Choroid plexus epithelial cell (primary cell): Measurements from ENCODE around the gene SLC25A45.

Experiments used
- DNase-seq: peaks from one replicate; pipeline ENCODE4 v3.0.0-alpha.2; 2010; ENCODE audit warnings: low read depth
- H3K4me3 ChIP-seq: 2 replicates; pipeline ENCODE4 v1.5.1; 2011; ENCODE audit warnings: low read depth, mild to moderate bottlenecking, control low read depth, low read length, moderate library complexity
- TF ChIP-seq, protein P1 (sequence below): conservative IDR thresholded peaks from 2 replicates; pipeline ENCODE4 v1.5.1; 2011; ENCODE audit warnings: low read depth, mild to moderate bottlenecking, control low read depth, inconsistent platforms, low read length, moderate library complexity

The SLC25A45 gene

GRCh38 chr11:65419460-65419771 is 37.0 kb upstream of the SLC25A45 start:
- TF ChIP-seq, protein P1, sequence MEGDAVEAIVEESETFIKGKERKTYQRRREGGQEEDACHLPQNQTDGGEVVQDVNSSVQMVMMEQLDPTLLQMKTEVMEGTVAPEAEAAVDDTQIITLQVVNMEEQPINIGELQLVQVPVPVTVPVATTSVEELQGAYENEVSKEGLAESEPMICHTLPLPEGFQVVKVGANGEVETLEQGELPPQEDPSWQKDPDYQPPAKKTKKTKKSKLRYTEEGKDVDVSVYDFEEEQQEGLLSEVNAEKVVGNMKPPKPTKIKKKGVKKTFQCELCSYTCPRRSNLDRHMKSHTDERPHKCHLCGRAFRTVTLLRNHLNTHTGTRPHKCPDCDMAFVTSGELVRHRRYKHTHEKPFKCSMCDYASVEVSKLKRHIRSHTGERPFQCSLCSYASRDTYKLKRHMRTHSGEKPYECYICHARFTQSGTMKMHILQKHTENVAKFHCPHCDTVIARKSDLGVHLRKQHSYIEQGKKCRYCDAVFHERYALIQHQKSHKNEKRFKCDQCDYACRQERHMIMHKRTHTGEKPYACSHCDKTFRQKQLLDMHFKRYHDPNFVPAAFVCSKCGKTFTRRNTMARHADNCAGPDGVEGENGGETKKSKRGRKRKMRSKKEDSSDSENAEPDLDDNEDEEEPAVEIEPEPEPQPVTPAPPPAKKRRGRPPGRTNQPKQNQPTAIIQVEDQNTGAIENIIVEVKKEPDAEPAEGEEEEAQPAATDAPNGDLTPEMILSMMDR = no peak
- DNase-seq = no peak
- peak overlapping the region; percentile 32 for H3K4me3 ChIP-seq

- peak; percentile 100 for DNase-seq
- peak overlapping the region; percentile 32 for H3K4me3 ChIP-seq
- TF ChIP-seq, protein P1 = no peak
Measured at GRCh38 chr11:65418681-65419459, 36.4 kb upstream of the SLC25A45 start.

DNA sequence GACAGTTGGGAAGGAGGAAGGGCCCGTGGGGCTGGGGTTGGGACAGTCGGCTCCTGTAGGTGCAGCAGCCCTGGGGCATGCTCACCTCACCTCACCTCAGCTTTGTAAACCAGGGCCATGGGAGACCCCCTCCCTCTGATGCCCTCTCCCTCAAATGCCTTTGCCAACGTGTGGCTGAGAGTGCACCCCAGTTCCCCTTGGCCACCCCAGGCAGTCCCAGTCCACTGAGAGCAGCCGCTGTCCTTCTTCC is 35.9 kb upstream of the SLC25A45 start:
- TF ChIP-seq, protein P1 = no peak
- peak overlapping the region; percentile 30 for H3K4me3 ChIP-seq
- DNase-seq = no peak

- peak overlapping the region; percentile 23 for H3K4me3 ChIP-seq
- DNase-seq = peak; percentile 82
- TF ChIP-seq, protein P1 = no peak
Measured at GRCh38 chr11:65417702-65418430, 35.4 kb upstream of the SLC25A45 start.

DNA sequence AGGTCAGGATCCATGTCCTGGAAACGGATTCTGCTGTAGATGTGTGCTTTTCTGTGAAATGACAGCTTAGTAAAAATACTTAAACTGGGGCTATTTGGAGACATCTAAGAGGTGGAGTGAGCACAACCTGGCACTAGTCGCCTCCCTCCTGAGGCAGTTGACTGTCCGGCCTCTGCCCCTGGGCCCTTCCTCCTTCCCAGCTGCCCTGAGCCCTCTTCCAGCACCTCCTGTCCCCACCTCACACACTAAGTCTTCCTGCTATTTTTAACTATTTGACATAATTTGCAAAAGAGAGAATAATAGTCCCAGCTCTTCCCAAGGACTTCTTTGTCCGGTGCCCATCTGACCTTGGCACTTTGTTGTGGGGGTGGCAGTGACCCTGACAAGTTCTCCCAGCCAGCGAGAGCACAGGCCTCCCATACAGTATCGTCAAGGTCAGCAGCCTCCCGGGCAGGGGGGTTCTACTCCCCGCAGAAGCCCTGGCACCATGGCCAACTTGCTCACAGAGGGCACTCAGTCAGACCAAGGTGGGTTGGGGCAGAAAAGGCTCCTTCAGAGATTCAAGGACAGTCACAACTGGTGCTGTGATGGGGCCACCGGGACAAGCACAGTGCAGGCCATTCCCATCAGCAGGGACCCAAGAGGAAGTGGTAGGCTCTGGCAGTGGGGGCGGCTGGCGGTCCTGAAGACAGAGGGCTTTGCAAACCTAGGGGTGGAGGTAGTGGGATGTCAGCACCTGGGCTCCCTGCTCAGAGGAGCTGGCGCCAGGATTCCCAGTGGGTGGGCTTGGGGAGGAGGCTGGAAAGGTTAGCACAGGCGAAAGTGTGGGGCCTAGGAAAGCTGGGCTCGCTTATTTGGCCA is 34.6 kb upstream of the SLC25A45 start:
- TF ChIP-seq, protein P1 = no peak
- peak; percentile 28 for DNase-seq
- H3K4me3 ChIP-seq = peak overlapping the region; percentile 39

GRCh38 chr11:65416341-65416824 is 33.9 kb upstream of the SLC25A45 start:
- H3K4me3 ChIP-seq = peak overlapping the region; percentile 39
- DNase-seq = peak; percentile 86
- TF ChIP-seq, protein P1 = peak; percentile 91
